Type B pancreatic cell (in vitro differentiated cells): ENCODE data around the gene NCOR2. TPM values are rescaled to one million over a fixed set of nuclear protein-coding genes. Genes with fewer than 3 reads are reported as not detected.

ENCODE experiments used
- DNase-seq: peaks from one replicate; pipeline ENCODE4 v3.0.0; 2021; ENCODE audit warnings: mixed read lengths; ENCODE audit not compliant: unreplicated experiment; ENCODE audit errors: extremely low spot score
- H3K27ac Mint-ChIP-seq: 2 replicates; pipeline ENCODE4 v1.8.0; 2021; ENCODE audit warnings: mild to moderate bottlenecking, mixed read lengths
- H3K27me3 Mint-ChIP-seq: 2 replicates; pipeline ENCODE4 v1.8.0; 2021; ENCODE audit warnings: mixed read lengths
- H3K36me3 Mint-ChIP-seq: 2 replicates; pipeline ENCODE4 v1.8.0; 2021; ENCODE audit warnings: mixed read lengths
- H3K4me1 Mint-ChIP-seq: one replicate; pipeline ENCODE4 v1.8.0; 2021; ENCODE audit warnings: mixed read lengths; ENCODE audit not compliant: unreplicated experiment
- H3K4me3 Mint-ChIP-seq: 2 replicates; pipeline ENCODE4 v1.8.0; 2021; ENCODE audit warnings: mild to moderate bottlenecking, mixed read lengths
- H3K9me3 Mint-ChIP-seq: 2 replicates; pipeline ENCODE4 v1.8.0; 2021; ENCODE audit warnings: mixed read lengths
- CTCF ChIP-seq: fragments of 200-600 bp; sonication (generic); conservative IDR thresholded peaks from 2 replicates; pipeline ENCODE4 v1.5.0; 2021; ENCODE audit warnings: antibody characterized with exemption, mild to moderate bottlenecking
- total RNA-seq: library from RNA; stranded (reverse); gene quantifications from 2 replicates; pipeline ENCODE4 v1.2.1, GENCODE V29; 2021; ENCODE audit warnings: low replicate concordance

The NCOR2 gene
- total RNA-seq, 1 donor from 2014 or later = 219 TPM

- H3K36me3 Mint-ChIP-seq = no peaks in the 10 kb centered on the region
- DNase-seq = no peak
- no peak overlapping the region for H3K27ac Mint-ChIP-seq
- H3K4me3 Mint-ChIP-seq = no peak overlapping the region
- H3K27me3 Mint-ChIP-seq = no peaks in the 10 kb centered on the region
- H3K9me3 Mint-ChIP-seq = peaks cover 5% of the 10 kb centered on the region
- no peak for TF ChIP-seq CTCF
- peaks cover 11% of the 10 kb centered on the region for H3K4me1 Mint-ChIP-seq
Measured at GRCh38 chr12:124595444-124595843, 28.0 kb upstream of the NCOR2 start.

- Mint-ChIP-seq H3K27me3 (no peaks in the 10 kb centered on the region), H3K9me3 (peaks cover 5% of the 10 kb centered on the region), H3K36me3 (no peaks in the 10 kb centered on the region), H3K27ac (no peak overlapping the region), H3K4me3 (no peak overlapping the region), H3K4me1 (peaks cover 11% of the 10 kb centered on the region)
- TF ChIP-seq CTCF = no peak
- DNase-seq = no peak
Measured at GRCh38 chr12:124594851-124595250, 27.4 kb upstream of the NCOR2 start.

- Mint-ChIP-seq H3K27ac (no peak overlapping the region), H3K36me3 (no peaks in the 10 kb centered on the region), H3K27me3 (no peaks in the 10 kb centered on the region), H3K9me3 (peaks cover under 1% of the 10 kb centered on the region), H3K4me1 (peaks cover 13% of the 10 kb centered on the region), H3K4me3 (no peak overlapping the region)
- DNase-seq = no peak
- TF ChIP-seq CTCF = no peak
Measured at GRCh38 chr12:124593851-124594401, 26.5 kb upstream of the NCOR2 start.

GRCh38 chr12:124593176-124593575, 25.8 kb upstream of the NCOR2 start:
- DNase-seq = no peak
- H3K27ac Mint-ChIP-seq = no peak overlapping the region
- no peak for TF ChIP-seq CTCF
- no peaks in the 10 kb centered on the region for H3K9me3 Mint-ChIP-seq
- H3K36me3 Mint-ChIP-seq = no peaks in the 10 kb centered on the region
- no peak overlapping the region for H3K4me3 Mint-ChIP-seq
- no peaks in the 10 kb centered on the region for H3K27me3 Mint-ChIP-seq
- peaks cover 19% of the 10 kb centered on the region for H3K4me1 Mint-ChIP-seq

- Mint-ChIP-seq H3K9me3 (no peaks in the 10 kb centered on the region), H3K27me3 (no peaks in the 10 kb centered on the region)
Measured at GRCh38 chr12:124592481-124593160, 25.2 kb upstream of the NCOR2 start.

More at GRCh38 chr12:124592481-124593160, 25.2 kb upstream of the NCOR2 start:
- Mint-ChIP-seq H3K4me1 (peaks cover 24% of the 10 kb centered on the region), H3K36me3 (no peaks in the 10 kb centered on the region), H3K27ac (peak overlapping the region; percentile 13), H3K4me3 (no peak overlapping the region)
- no peak for DNase-seq
- no peak for TF ChIP-seq CTCF
